ENCODE measurements around the gene KDM4C.

DNA sequence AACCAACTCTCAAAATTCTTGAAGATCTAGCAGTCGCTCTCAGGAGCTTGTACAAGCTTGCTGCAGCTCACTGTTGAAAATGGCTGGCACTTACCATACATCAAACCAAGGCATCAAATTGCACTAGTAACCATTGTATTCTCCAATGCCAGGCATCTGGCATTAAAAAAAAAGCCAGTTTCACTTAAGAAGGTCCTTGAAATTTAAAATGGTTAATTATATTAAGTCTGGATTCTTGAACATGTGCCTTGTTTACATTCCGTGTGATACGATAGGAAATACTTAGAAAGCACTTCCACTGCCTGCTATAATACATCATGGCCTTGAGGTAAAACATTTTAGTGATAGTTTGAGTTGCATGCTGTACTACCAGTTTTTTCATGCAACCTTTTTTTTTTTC is 300.7 kb downstream of the KDM4C start:
- TF ChIP-seq EZH2 (IDR thresholded peaks at IDR 0.05): no peak
- TF ChIP-seq, protein P1, sequence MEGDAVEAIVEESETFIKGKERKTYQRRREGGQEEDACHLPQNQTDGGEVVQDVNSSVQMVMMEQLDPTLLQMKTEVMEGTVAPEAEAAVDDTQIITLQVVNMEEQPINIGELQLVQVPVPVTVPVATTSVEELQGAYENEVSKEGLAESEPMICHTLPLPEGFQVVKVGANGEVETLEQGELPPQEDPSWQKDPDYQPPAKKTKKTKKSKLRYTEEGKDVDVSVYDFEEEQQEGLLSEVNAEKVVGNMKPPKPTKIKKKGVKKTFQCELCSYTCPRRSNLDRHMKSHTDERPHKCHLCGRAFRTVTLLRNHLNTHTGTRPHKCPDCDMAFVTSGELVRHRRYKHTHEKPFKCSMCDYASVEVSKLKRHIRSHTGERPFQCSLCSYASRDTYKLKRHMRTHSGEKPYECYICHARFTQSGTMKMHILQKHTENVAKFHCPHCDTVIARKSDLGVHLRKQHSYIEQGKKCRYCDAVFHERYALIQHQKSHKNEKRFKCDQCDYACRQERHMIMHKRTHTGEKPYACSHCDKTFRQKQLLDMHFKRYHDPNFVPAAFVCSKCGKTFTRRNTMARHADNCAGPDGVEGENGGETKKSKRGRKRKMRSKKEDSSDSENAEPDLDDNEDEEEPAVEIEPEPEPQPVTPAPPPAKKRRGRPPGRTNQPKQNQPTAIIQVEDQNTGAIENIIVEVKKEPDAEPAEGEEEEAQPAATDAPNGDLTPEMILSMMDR (IDR thresholded peaks at IDR 0.05): no peak
- TF ChIP-seq EZH2phosphoT487 (IDR thresholded peaks at IDR 0.05): no peak

Data from neural progenitor cell (in vitro differentiated cells).